ENCODE results near the gene LRBA.
"Not testable (repeated sequence)": the region's sequence is repeated elsewhere in the genome, so short reads cannot be mapped to it uniquely, and the experiment has no call there.

Gene LRBA

GRCh38 chr4:150581641-150582051, 433.4 kb downstream of the LRBA start:
- DNase-seq, result no peak

DNA sequence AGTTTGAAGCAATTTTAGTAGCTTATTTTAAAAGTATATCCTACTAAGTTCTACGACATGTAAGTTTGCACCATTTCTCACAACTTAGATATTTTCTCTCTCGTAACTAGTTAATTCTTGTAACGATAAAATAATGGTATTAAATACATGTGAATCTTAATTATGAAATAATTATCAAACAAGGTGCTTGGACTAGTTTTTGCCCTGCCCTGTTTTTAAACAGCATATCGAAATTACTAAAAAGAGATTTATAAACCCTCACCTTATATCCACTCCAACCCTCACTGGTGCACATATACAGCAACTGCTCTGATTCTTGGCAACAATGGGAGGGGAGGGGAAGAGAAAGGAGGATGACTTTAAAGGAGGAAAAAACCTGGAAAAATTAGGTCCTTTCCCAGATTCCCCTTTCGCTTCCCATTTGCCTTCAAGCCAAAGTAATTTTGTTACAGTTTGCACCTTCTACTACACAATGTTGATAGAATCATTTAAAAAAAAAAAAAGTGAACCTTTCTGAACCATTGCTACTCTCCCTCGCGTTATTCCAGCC, 434.0 kb downstream of the LRBA start:
- no peak for DNase-seq

DNA sequence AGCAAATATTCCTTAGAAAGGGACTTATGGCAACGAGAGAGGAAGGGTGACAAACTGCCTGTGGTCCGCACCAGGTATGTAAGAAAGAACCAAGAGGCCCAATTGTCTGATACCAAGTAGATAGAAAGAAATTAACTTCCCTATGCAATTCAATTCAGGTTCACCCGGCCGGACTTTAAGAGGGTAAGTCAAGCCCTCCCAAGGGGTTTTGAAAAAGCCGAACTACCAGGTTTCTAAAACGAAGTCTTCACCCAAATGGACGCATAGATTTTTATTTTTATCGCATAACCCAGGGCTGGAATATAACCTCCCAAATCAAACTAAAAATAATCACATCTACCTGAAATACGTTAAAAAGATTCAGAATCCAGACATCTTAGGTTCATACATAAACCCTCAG, 434.8 kb downstream of the LRBA start:
- no peak for DNase-seq

DNA sequence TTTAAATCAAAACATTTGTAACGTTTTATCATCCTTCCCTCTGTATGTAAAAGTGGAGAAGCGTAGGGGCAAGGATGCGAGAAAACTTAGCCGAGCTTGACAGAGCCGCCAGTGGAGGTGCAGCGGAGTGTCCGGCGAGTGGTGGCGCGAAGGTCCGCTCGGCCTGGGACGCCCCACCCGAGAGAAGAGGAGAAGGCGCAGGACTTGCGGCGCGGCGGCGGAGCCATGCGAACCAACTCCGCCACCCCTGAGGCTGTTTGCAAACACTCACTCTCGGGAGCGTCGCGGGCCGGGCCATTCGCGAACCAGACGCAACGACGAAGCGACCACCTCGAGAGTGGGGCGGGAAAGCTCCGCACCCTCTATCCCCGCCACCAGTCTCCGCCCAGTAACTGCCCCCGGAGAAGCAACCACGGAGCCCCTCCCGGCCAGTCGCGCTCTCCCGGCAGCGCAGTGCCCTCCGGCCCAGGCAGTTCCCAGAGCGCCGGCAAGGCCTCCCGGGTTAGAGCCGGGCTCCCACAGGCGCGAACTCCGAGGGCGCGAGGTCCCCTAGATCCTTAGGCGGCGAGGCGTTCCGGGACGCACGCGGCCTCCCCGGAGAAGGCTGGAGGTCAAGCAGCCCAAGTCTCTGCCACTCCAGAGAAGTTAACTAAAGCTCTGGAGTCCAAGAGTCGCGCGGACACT, 435.4 kb downstream of the LRBA start:
- no peak for DNase-seq

- no peak for DNase-seq
Observed at GRCh38 chr4:150578745-150579501, 436.2 kb downstream of the LRBA start.

- no peak for DNase-seq
Observed at GRCh38 chr4:150577796-150578195, 437.3 kb downstream of the LRBA start.

GRCh38 chr4:150574678-150575077, 440.4 kb downstream of the LRBA start:
- no peak for DNase-seq

- DNase-seq, result no peak
Observed at GRCh38 chr4:150573534-150573933, 441.6 kb downstream of the LRBA start.

DNA sequence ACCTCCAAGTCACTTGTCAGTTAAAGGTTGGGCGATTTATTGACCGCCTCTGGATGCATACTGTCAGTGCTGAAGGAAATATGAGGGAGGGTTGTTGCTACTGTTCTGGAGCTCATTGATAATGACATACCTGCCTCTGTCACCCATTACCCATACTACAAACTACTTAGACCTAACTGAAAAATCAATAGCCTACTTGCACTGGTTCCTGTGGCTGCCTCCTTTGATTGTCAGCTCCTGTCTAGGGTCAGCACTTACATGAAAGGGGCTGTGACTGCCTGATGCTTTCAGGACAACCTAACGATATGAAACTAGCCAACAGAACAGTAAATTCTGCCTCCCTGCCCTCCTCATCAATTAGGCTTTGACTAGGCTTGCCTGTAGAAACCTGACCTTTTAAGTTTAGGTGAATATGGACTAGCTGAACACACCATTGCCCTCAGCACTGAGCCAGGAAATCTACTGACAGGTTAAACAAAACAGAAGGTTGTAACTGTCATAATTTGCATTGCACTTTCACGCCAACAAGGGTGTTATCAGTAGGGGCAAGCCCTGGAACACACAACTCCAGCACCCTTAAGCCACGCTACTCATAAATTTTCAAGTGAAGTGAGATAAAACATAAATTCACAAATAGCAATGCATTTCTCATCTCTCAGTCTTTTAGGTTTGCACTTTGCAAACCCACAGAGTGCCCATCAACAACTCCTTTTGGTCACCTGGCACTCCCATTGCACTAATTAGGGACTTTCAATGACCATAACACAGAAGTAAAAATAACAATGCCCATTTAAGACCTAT, 442.2 kb downstream of the LRBA start:
- DNase-seq, result no peak

GRCh38 chr4:150570862-150571261, 444.2 kb downstream of the LRBA start:
- DNase-seq, result no peak

DNA sequence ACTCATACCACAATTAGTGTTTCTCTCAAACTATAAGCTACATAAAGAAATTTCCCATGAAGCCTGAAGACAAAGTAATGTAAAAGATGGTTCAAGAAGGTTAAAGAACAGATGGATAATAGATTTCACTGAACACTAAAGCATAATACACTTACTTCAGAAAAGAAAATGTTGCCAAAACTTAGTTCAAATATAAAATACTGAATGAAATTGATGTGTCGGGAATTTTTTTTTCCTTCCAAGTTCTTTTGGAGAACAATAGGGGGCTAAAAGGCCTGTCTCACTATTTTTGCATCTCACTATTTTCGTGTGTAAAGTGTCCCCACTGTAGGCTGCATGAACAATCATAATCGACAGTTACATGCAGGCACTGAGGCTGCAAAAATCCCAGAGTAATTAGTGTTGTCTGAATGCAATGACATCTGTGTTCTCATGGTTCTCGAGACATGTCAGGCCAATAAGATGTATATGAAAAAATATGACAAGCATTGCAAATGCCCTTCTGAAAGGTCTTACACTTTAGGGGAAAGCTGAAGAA, 445.0 kb downstream of the LRBA start:
- DNase-seq, result no peak

- no peak for DNase-seq
Observed at GRCh38 chr4:150569384-150569987, 445.6 kb downstream of the LRBA start.

- DNase-seq, result no peak
Observed at GRCh38 chr4:150567070-150567469, 448.0 kb downstream of the LRBA start.

- DNase-seq, result not testable (repeated sequence)
Observed at GRCh38 chr4:150564967-150565366, 450.1 kb downstream of the LRBA start.

- no peak for DNase-seq
Observed at GRCh38 chr4:150562751-150563150, 452.3 kb downstream of the LRBA start.

GRCh38 chr4:150562250-150562649, 452.8 kb downstream of the LRBA start:
- no peak for DNase-seq

- no peak for DNase-seq
Observed at GRCh38 chr4:150561143-150561737, 453.8 kb downstream of the LRBA start.

- DNase-seq, result not testable (repeated sequence)
Observed at GRCh38 chr4:150557811-150558210, 457.3 kb downstream of the LRBA start.

DNA sequence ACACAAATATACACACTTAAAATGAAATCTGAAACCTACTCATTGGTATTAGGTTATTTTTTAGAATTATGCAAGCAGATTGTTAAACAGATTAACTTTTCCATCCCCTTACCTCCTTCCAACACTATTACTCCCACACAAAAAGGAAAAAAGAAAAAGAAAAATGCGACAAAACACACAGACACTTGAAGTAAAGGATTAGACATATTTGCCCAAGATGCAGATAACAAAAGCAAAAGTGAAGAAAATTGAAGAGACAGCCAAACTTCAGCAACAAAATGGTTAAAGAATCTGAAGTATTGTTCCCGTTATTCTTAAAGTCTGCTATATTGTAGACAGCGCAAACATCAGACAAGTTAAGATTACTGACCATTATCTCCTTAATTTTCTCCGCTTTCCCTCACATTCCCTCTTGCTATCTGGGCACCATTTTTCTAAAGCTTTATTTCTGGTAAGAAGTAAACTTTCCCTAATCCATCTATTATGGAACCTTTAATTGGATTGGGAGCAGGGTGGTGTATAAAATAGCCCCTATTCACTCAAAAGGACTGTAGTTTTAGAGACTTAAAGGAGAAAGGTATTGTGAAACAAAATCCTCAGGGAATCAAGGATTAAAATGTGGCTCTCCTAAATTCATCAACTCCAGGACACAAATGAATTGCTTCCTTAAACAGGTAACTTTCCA, 467.8 kb downstream of the LRBA start:
- no peak for DNase-seq

DNA sequence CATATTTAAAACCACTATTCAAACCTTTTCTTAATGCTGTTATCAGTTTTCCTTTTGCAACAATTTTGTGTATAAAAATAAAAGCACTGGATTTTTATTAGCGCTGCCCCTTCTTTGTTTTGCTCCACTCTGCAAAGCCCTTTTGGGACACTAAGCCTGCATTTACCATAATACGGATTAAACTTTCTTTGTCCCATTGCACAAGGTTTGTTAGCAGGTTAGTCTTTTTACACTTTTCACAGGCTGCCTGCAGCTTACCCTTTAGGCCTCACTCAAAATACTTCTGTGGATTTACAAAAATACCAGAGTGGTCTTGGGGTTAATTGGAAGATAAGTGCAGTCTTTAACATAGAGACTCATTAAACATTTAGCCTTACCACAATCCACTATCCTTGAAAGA, 468.8 kb downstream of the LRBA start:
- DNase-seq, result no peak

GRCh38 chr4:150543042-150543441, 472.0 kb downstream of the LRBA start:
- DNase-seq, result no peak

GRCh38 chr4:150541681-150542080, 473.4 kb downstream of the LRBA start:
- no peak for DNase-seq

Measured in cerebellar nuclear complex (tissue), 1 donor.